HuH-7 (cell line): ENCODE results near the gene CDT1.
A peak's percentile ranks its signal among the peaks of the same experiment; 100 is the strongest.

Source experiments
- DNase-seq: peaks from one replicate; pipeline ENCODE4 v3.0.0; 2011; ENCODE audit warnings: low spot score

CDT1 gene

DNA sequence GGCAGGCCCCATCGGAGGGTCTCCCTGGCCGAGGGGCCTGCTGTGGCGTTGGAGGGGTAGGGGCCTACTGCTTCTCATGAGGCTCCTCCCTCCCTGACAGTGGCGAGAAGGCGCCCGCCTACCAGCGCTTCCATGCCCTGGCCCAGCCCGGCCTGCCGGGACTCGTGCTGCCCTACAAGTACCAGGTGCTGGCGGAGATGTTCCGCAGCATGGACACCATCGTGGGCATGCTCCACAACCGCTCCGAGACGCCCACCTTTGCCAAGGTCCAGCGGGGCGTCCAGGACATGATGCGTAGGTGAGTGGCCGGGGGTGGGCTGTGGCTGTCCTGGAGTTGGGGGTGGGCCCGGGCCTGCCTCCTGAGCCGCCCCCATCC lies 1.7 kb downstream of the CDT1 start:
- no peak for DNase-seq

DNA sequence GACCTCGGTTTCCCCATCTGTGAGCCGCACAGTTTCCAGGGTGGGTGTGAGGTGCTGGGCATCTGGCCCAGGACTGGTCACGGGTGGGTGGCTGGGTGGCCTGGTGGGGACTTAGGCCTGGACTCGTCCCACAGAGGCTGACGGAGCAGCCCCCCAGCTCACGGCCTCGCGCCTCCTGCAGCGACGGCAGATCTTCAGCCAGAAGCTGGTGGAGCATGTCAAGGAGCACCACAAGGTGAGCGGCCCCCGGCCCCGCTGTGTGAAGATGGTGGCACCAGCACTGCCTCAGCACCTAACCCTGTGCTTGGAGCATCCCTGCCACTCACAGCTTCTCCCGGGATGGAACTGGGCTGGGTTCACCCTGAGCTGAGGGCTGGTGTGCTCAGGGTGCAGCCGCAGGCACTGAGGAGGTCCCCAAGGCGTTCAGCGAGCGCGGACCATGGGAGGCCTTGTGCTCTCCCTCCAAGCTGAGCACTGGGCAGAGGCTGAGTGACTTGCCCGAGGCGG lies 2.4 kb downstream of the CDT1 start:
- no peak for DNase-seq

DNA sequence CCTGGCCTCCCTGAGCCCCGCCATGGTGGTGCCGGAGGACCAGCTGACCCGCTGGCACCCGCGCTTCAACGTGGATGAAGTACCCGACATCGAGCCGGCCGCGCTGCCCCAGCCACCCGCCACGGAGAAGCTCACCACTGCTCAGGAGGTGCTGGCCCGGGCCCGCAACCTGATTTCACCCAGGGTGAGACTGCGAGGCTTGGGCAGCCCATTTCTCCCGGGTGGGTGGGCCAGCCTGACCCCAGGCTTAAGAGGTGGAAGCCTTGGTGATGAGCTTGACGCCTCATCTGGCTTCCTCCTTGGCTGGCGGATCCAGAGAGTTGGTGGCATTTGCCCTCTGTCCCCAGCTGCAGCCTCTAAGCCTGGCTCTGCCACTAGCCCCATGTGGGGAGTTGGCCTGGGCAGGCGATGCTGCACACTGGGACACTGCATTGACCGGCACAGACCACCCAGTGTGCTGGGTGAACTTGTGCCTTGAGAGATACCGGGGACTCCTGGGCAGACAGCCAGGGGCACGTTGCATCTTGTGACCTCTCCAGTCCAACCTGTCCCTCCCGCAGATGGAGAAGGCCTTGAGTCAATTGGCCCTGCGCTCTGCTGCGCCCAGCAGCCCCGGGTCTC lies 3.0 kb downstream of the CDT1 start:
- no peak for DNase-seq

DNA sequence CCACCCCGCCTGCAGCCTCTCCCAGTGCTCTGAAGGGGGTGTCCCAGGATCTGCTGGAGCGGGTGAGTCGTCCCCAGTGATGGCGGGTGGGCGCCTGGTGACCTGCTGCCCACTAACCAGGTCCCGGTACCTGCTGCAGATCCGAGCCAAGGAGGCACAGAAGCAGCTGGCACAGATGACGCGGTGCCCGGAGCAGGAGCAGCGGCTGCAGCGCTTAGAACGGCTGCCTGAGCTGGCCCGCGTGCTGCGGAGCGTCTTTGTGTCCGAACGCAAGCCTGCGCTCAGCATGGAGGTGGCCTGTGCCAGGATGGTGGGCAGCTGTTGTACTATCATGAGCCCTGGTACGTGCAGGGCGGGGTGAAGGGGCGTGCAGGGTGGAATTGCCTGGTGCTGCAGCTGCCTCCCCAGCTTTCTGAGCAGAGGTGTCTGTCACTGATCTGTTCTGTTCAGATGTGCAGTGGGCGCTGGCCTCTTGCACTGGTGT lies 3.6 kb downstream of the CDT1 start:
- no peak for DNase-seq

DNA sequence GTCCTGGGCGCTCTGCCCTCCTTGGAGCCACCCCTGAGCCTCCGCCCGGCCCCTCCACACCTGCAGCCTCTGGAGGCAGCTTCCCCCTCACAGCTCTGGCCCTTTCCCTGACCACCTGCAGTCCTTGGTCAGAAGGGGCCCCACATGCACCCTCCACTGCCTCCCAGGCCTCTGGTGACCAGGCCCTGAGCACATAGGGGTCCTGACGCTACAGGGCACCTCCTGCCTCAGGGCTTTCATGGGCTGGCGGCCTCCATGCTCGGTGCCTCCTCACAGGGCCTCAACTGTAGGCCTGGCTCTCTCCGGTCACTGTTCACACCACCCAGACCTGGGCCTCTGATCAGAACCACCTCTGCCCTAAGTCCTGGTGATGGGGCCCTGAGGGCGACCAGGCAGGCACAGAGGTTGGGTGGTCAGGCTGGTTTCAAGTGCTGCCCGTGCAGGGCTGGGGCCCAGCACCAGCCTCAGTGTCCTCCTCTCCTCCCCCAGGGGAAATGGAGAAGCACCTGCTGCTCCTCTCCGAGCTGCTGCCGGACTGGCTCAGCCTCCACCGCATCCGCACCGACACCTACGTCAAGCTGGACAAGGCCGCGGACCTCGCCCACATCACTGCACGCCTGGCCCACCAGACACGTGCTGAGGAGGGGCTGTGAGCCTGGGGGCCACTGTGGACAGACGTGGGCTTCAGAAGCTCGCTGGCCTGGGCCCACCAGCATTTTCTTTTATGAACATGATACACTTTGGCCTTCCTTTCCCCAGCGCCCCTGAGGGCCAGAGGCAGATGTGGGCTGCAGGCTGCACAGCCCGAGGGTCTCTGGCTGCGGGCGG lies 4.3 kb downstream of the CDT1 start:
- no peak for DNase-seq

DNA sequence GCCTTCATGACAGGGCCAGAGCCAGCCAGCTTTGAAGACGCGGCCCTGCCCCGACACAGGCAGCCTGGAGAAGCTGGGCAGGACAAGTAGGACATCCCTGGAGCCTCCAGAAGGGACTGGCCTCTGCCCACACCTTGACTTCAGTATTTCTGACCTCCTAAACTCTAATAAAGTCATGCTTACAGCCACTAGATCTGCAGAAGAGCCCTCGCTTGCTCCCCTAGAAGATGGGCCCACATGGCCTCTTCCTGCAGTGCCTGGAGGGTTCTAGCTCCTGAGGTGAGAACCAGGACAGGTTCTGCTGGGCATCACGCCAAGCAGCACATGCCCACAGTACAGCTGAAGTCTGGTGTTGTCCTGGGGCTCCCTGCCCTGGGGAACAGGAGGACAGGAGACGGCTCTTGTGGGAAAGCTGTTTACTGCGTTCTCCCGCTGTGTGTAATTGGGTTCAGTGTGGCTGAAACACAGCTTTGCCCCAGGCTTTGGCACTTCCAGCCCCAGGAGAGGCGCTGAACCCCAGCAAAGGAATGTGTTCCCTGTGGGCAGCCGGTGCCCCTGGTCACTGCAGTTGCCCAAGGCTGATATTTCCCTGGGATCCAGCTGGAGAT lies 5.6 kb downstream of the CDT1 start:
- no peak for DNase-seq

DNA sequence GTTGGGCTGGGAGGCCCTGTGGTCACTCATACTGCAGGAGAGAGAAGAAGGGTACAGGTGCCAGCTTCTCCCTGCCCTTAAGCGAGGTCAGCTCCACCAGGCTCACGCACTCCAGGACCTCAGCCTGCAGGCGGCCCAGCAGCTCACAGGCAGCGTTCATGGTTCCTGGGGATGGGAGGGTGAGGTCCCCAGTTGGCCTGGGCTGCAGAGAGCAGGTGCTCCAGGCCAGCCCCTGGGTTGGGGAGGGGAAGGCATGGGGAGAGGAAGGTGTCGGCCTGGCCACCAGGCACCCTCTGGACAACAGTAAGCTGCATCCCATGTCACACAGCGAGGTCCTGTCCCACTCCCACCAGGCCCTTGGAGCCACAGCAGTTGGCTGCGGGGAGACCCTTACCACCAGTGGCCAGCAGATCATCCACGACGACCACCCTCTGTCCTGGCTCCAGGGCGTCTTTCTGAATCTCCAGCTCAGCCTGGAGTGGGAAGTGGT lies 6.1 kb downstream of the CDT1 start:
- no peak for DNase-seq

DNA sequence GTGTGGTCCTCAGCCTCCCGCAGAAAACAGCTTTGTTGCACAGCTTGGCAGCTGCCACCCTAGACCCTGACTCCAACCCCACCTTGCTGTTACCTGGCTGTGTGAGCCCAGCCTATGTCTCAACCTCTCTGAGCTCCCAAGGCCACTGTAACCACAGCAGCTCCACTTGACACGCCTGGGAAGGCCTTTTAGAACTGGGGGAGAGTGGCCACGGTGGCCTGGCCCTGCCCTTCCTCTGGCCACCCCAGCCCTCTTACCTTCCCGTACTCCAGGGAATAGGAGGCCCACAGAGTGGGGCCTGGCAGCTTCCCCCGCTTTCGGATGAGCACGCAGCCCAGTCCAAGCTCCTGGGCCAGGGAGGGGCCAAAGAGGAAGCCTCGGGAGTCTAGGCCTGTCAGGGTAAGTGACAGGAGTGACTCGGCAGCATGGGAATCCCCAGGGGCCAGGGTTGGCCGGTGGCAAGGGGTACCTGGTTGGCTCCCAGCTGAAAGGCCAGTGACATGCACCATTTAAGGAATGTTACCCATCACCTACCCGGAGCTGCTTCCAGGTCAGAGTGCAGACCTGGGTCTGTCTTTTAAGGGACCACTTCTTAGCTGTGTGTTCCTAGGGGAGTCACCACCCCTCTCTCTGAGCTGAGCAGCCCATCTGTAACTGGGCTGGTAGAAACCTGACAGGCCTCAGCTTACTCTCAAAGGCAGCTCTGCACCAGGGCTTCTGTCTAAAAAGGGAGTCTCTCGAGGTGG lies 6.8 kb downstream of the CDT1 start:
- no peak for DNase-seq

DNA sequence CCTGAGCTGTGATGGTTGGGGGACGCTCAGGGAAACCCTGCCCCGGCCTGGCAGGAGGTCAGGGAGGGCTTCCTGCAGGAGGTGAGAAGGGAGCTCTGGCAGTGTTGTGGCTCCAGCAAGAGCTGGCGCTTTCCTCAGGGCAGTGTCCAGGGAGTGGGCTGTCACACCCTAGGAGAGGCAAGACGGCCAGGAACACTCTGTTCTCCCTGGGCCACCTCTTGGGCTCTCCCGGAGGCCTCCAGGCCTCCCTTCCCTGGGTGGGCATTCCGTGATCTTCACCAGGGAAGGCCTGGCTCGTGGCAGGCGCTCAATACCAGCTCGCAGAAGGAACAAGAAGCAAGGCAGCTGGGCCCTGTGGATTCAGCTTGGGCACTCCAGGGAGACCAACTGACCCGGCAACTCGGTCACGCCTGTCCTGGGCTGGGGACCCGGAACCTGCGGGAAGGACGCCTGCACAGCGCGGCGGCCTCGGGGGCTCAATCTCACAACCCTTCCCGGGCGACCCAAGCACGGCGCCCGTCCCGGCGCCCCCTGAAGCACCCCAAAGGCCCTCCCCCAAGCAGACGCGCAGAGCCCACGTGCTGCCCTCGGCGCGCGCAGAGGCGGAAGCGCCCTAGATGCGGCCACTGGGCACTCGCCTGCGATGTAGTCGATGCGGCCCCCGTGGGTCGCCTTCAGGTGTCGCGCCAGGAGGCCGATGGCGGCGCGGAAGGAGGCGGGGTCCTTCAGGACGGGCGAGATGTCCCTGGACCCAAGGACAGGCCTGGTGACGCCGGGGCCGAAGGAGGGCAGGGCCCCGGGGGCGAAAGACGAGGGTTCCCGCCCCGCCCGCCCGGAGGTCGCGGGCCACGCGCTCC lies 7.6 kb downstream of the CDT1 start:
- DNase-seq, result peak; percentile 79

DNA sequence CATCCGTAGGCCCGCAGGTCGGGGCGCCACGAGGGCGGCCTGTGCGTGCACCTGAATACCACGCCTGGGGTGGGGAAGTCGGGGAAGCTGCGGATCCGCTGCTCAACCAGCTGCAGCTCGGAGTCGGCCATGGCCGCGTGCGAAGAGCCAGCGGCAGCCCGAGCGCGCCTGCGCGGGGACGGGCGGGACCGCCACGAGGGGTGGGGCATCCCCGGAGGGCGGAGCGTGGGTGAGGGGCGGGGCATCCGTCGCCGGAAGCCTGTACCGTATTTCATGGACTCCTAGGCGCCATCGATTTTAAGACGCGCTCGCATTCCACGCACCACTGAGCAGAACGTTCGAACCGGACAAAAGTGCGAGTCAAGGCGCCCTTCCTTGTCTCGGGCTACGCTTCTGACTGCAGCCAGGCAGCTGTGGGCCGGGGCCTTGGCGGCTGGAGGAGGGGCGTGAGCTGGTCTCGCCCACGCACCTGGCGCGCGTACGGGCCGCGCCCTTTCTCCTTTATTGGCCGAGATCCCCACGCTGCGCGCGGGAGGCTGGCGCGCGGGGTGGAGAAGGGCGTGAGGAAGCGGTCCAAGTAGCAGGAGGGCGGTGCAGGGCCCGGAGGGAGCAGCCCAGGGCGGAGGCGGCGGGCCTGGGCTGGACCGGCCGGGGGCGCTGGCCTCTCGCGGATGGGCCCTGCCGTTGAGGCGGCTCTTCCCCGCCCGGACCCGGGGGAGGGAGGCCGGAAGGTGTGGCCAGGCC lies 8.4 kb downstream of the CDT1 start, which contains the start of gene APRT:
TSS of gene APRT (minus strand) at position 160 of the 744 bp plus-strand sequence. CDS start at position 131, 29 bp downstream.
- peak; percentile 99 for DNase-seq

DNA sequence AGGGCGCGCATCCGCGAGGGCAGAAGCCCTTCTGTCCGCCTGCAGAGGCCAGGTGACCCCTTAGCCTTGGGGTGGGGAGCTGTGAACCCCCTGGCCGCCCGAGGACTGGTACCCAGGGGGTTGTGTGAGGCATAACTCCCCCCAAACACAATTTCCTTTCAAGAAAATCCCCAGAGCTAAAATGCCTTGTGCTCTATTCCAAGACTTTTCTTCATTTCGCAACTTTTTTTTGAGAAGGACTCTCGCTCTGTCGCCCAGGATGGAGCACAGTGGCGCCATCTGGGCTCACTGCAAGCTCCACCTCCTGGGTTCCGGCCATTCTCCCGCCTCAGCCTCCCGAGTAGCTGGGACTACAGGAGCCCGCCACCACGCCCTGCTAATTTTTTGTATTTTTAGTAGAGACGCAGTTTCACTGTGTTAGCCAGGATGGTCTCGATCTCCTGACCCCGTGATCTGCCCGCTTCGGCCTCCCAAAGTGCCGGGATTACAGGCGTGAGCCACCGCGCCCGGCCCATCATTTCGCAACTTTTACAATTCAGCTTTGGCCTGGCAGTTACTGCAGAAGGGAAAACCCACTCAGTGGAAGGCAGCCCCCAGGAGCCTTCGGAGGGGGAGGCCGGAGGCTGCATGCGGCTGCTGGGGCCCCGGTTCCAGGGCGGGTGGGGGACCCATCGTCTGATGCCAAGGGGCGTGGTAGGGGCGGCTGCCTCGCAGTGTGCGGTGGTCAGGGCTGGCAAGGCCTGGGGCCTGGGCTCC lies 9.1 kb downstream of the CDT1 start:
- peak; percentile 60 for DNase-seq

DNA sequence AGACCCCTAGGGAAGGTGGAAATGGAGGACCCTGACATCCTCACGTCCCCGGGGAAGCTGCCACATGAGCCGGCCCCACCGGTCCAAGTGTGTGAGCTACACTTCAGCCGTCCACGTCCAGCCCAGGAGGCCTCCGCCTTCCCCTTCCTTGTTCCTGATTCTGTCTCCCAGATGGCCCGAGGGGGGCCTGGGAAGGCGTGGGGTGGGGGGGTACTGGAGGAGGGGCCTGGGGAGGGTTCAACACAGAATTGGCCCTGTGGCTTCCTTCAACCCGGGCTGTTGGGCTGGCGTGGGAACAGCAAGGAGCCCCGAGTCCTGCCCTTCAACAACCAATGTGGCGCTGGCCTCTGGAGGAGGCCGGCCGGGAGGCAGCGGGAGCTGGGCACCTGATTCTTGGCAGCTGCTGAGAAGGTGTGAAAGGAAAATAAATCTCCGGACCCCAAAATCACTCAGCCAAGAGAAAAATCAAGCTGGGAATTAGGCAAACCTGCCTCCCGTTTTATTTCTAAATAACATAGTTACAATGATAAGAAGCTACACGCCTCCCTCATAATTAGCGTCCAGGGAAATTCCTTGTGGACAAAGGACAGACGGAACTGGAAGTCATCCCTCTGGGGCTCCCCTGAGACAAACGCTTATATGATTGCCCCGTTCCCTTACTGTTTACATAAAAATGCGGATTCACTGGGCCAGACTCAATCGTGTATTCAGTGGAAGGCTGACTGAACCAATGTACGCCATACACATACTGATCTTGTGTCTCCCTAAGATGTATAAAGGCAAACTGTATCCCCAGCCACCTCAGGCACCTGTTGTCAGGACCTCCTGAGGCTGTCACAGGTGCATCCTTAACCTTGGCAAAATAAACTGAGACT lies 9.9 kb downstream of the CDT1 start:
- DNase-seq, result no peak

DNA sequence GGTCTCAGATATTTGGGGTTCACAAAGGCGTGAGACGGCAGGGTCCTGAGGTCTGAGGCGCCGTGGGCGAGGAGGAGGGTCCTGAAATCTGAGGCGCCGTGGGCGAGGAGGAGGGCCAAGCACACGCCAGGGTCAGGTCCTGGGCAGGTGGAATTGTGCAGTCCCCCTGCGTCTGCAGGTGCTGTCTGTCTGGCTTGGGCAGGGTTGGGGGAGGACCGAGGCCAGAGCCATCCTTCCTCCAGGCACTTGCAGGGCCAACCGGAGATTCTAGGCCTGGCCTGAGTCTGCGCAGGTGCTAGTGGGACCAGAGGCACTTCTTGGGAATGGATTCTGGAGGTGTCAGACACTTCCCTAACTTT lies 10.5 kb downstream of the CDT1 start:
- no peak for DNase-seq

DNA sequence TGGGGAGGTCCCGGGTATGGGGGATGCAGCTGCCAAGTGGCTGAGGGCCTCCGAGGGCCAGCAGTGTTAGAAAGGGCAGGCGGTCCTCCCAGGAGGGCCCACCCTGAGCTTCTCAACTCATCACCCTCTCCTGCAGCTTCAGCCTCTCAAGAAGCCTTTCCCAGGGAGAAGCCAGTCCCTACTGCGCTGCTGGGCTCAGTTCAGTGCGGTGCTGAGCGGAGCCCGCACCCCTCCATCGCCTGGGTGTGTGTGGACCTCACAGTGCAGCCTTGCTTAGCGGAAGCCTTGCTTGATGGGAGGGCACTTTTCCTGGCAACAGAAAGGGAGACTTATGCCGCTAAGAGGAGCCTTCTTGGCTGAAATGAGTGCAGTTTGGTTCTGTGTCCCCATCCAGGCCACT lies 11.6 kb downstream of the CDT1 start:
- DNase-seq, result no peak

DNA sequence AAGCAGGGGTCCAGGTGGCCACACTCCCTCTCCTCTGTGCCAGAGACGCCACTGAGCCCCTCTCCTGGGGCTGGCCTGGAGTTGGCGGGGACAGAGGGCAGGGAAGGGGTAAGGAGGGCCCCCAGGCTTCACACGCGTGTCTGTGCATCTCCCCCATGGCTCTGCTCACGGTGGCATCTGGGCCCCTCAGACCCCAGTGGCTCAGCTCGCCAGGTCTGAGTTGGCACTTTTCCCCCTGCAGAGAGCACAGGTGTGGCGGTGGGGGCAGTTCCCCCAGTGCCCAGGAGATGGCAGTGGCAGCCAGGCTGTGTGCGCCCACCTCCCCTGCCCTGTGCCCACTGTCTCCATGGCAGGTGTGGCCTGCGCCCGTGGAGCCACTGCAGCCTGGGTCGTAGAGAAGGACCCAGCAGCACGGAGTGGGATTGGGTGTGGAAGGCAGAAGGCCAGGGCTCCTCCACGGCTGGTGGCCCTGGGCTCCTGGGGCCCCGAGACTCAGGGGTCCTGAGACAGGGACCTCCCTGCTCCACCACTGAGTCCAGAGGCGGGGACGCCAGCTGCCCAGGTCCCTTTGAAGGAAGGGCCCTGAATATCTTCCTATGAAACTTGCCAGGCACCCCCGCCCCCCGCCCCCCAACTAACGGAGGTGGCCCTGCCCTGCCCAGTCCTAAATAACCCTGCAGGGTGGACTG lies 12.5 kb downstream of the CDT1 start:
- DNase-seq, result peak; percentile 77

DNA sequence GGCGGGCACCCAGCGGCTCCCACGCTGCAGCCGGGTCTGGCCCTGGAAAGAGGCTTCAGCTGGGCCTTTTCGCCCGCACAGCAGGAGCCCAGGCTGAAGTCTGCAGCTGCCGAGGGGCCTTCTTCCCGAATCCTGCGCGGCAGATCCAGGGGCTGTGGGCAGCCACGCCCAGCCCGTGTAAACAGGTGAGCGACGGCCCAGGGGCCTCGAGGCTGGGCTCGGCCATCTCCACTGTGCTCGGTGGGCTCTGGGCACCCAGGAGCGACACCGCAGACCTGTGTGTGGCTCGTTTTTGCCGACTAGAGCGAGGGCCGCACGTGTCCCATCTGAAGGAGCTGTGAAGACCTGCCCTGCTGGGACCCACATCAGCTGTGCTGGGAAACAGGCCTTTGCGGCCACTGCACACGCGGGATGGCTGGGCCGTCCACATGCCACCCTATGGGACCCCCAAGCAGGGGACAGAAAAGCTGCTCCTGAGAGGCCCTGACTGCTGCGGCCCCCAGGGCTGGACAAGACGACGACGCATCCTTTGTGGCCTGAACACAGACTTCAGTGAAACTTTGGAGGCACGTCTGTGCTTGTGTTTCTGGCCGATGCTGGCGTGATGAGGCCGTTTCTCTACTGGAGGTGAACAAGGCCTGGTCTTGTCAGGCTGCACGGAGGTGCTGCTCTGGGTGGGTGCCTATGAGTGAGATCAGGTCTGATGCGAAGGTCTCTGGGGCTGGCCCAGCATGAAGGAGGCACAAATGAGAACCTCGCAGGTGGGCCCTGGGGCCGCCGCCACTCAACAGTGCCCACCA lies 13.3 kb downstream of the CDT1 start:
- DNase-seq, result no peak
